GM21576 (cell line): Measurements from ENCODE around the gene INSIG1.

Source experiments
- ATAC-seq: cut with Tn5 transposase; IDR thresholded peaks from one replicate; pipeline ENCODE4 v1.9.1; 2021; ENCODE audit warnings: mild to moderate bottlenecking, moderate library complexity; ENCODE audit not compliant: unreplicated experiment

Gene INSIG1

GRCh38 chr7:155299535-155300202 is 2.0 kb downstream of the INSIG1 start:
- no peak for ATAC-seq

GRCh38 chr7:155300641-155301452 is 3.2 kb downstream of the INSIG1 start:
- ATAC-seq: no peak

- no peak for ATAC-seq
These were observed 5.4 kb downstream of the INSIG1 start for GRCh38 chr7:155303039-155303593.

- no peak for ATAC-seq
These were observed 6.2 kb downstream of the INSIG1 start for GRCh38 chr7:155303897-155304296.

- no peak for ATAC-seq
These were observed 7.7 kb downstream of the INSIG1 start for GRCh38 chr7:155305231-155305904.

GRCh38 chr7:155306673-155307470 is 9.2 kb downstream of the INSIG1 start:
- no peak for ATAC-seq

GRCh38 chr7:155308330-155309020 is 10.8 kb downstream of the INSIG1 start:
- no peak for ATAC-seq

GRCh38 chr7:155309021-155309338 is 11.3 kb downstream of the INSIG1 start:
- ATAC-seq: no peak

- no peak for ATAC-seq
These were observed 12.9 kb downstream of the INSIG1 start for GRCh38 chr7:155310425-155311114.

GRCh38 chr7:155311826-155312537 is 14.3 kb downstream of the INSIG1 start:
- ATAC-seq: no peak

GRCh38 chr7:155312633-155313032 is 15.0 kb downstream of the INSIG1 start:
- ATAC-seq: no peak

- ATAC-seq: no peak
These were observed 15.4 kb downstream of the INSIG1 start for GRCh38 chr7:155313096-155313495.

- no peak for ATAC-seq
These were observed 18.3 kb downstream of the INSIG1 start for GRCh38 chr7:155315977-155316376.

- no peak for ATAC-seq
These were observed 18.9 kb downstream of the INSIG1 start for GRCh38 chr7:155316427-155317113.

- no peak for ATAC-seq
These were observed 19.4 kb downstream of the INSIG1 start for GRCh38 chr7:155317114-155317434.

GRCh38 chr7:155318245-155318644 is 20.6 kb downstream of the INSIG1 start:
- no peak for ATAC-seq

- ATAC-seq: no peak
These were observed 24.9 kb downstream of the INSIG1 start for GRCh38 chr7:155322530-155322929.

- no peak for ATAC-seq
These were observed 25.4 kb downstream of the INSIG1 start for GRCh38 chr7:155323001-155323638.
